ENCODE results near the gene UBIAD1. TPM values are rescaled to one million over a fixed set of nuclear protein-coding genes. Genes with fewer than 3 reads are reported as not detected.

UBIAD1 gene
- total and polyA plus RNA-seq, 2 of the 13 experiments (the other 11 are each of a cell fraction or from before 2014, with no cell fraction given): 16.9 to 20.4 TPM

GRCh38 chr1:11272832-11273594 is at the start of gene UBIAD1 (continued):
- no peak for TF ChIP-seq DNMT1 (CRISPR knock-in tag; IDR thresholded peaks at IDR 0.05)
- TF ChIP-seq, protein P1, sequence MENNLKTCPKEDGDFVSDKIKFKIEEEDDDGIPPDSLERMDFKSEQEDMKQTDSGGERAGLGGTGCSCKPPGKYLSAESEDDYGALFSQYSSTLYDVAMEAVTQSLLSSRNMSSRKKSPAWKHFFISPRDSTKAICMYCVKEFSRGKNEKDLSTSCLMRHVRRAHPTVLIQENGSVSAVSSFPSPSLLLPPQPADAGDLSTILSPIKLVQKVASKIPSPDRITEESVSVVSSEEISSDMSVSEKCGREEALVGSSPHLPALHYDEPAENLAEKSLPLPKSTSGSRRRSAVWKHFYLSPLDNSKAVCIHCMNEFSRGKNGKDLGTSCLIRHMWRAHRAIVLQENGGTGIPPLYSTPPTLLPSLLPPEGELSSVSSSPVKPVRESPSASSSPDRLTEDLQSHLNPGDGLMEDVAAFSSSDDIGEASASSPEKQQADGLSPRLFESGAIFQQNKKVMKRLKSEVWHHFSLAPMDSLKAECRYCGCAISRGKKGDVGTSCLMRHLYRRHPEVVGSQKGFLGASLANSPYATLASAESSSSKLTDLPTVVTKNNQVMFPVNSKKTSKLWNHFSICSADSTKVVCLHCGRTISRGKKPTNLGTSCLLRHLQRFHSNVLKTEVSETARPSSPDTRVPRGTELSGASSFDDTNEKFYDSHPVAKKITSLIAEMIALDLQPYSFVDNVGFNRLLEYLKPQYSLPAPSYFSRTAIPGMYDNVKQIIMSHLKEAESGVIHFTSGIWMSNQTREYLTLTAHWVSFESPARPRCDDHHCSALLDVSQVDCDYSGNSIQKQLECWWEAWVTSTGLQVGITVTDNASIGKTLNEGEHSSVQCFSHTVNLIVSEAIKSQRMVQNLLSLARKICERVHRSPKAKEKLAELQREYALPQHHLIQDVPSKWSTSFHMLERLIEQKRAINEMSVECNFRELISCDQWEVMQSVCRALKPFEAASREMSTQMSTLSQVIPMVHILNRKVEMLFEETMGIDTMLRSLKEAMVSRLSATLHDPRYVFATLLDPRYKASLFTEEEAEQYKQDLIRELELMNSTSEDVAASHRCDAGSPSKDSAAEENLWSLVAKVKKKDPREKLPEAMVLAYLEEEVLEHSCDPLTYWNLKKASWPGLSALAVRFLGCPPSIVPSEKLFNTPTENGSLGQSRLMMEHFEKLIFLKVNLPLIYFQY (CRISPR knock-in tag; IDR thresholded peaks at IDR 0.05; ENCODE audit: borderline replicate concordance): peak; percentile 18; the same call in 1 of the 2 replicates
- TF ChIP-seq ZNF703 (CRISPR knock-in tag; IDR thresholded peaks at IDR 0.05; ENCODE audit: borderline replicate concordance): no peak
- peak; percentile 94 for TF ChIP-seq DMAP1 (CRISPR knock-in tag; IDR thresholded peaks at IDR 0.05)
- TF ChIP-seq, protein P2, sequence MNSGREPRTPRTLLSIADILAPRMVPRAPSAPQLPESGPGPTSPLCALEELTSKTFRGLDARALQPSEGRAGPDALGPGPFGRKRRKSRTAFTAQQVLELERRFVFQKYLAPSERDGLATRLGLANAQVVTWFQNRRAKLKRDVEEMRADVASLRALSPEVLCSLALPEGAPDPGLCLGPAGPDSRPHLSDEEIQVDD (CRISPR knock-in tag; IDR thresholded peaks at IDR 0.05; ENCODE audit: borderline replicate concordance): no peak
- no peak for TF ChIP-seq TCF7L2 (IDR thresholded peaks at IDR 0.05; ENCODE audit: low read depth, low read length)
- peak; percentile 71 for TF ChIP-seq NR2C2 (CRISPR knock-in tag; IDR thresholded peaks at IDR 0.05; ENCODE audit: borderline replicate concordance)
- TF ChIP-seq AKAP8 (CRISPR knock-in tag; IDR thresholded peaks at IDR 0.05): peak; percentile 27; the same call in 1 of the 2 replicates
- TF ChIP-seq, protein P3, sequence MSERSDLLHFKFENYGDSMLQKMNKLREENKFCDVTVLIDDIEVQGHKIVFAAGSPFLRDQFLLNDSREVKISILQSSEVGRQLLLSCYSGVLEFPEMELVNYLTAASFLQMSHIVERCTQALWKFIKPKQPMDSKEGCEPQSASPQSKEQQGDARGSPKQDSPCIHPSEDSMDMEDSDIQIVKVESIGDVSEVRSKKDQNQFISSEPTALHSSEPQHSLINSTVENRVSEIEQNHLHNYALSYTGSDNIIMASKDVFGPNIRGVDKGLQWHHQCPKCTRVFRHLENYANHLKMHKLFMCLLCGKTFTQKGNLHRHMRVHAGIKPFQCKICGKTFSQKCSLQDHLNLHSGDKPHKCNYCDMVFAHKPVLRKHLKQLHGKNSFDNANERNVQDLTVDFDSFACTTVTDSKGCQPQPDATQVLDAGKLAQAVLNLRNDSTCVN (CRISPR knock-in tag; IDR thresholded peaks at IDR 0.05; ENCODE audit: borderline replicate concordance): no peak; the same call in 1 of the 2 replicates
- TF ChIP-seq, protein P4, sequence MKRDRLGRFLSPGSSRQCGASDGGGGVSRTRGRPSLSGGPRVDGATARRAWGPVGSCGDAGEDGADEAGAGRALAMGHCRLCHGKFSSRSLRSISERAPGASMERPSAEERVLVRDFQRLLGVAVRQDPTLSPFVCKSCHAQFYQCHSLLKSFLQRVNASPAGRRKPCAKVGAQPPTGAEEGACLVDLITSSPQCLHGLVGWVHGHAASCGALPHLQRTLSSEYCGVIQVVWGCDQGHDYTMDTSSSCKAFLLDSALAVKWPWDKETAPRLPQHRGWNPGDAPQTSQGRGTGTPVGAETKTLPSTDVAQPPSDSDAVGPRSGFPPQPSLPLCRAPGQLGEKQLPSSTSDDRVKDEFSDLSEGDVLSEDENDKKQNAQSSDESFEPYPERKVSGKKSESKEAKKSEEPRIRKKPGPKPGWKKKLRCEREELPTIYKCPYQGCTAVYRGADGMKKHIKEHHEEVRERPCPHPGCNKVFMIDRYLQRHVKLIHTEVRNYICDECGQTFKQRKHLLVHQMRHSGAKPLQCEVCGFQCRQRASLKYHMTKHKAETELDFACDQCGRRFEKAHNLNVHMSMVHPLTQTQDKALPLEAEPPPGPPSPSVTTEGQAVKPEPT (CRISPR knock-in tag; IDR thresholded peaks at IDR 0.05; ENCODE audit: low read depth): 0 out of 2 replicates have a peak, but pooled peaks have one; percentile 70
- TF ChIP-seq ZNF766 (CRISPR knock-in tag; IDR thresholded peaks at IDR 0.05; ENCODE audit: borderline replicate concordance): no peak
- TF ChIP-seq ZNF224 (CRISPR knock-in tag; IDR thresholded peaks at IDR 0.05): no peak
- no peak for TF ChIP-seq THYN1 (CRISPR knock-in tag; IDR thresholded peaks at IDR 0.05; ENCODE audit: borderline replicate concordance, low read depth)
- TF ChIP-seq, protein P5, sequence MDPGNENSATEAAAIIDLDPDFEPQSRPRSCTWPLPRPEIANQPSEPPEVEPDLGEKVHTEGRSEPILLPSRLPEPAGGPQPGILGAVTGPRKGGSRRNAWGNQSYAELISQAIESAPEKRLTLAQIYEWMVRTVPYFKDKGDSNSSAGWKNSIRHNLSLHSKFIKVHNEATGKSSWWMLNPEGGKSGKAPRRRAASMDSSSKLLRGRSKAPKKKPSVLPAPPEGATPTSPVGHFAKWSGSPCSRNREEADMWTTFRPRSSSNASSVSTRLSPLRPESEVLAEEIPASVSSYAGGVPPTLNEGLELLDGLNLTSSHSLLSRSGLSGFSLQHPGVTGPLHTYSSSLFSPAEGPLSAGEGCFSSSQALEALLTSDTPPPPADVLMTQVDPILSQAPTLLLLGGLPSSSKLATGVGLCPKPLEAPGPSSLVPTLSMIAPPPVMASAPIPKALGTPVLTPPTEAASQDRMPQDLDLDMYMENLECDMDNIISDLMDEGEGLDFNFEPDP (CRISPR knock-in tag; conservative IDR thresholded peaks at IDR 0.05): no peak
- TF ChIP-seq ARNT2 (CRISPR knock-in tag; IDR thresholded peaks at IDR 0.05; ENCODE audit: low read depth): peak; percentile 60
- TF ChIP-seq ZNF333 (CRISPR knock-in tag; IDR thresholded peaks at IDR 0.05; ENCODE audit: borderline replicate concordance): 0 out of 2 replicates have a peak, but pooled peaks have one; percentile 2
- TF ChIP-seq, protein P6, sequence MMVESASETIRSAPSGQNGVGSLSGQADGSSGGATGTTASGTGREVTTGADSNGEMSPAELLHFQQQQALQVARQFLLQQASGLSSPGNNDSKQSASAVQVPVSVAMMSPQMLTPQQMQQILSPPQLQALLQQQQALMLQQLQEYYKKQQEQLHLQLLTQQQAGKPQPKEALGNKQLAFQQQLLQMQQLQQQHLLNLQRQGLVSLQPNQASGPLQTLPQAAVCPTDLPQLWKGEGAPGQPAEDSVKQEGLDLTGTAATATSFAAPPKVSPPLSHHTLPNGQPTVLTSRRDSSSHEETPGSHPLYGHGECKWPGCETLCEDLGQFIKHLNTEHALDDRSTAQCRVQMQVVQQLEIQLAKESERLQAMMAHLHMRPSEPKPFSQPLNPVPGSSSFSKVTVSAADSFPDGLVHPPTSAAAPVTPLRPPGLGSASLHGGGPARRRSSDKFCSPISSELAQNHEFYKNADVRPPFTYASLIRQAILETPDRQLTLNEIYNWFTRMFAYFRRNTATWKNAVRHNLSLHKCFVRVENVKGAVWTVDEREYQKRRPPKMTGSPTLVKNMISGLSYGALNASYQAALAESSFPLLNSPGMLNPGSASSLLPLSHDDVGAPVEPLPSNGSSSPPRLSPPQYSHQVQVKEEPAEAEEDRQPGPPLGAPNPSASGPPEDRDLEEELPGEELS (CRISPR knock-in tag; IDR thresholded peaks at IDR 0.05): peak; percentile 65; the same call in 1 of the 2 replicates

All from HepG2 (cell line).